ENCODE measurements around the gene C3orf52.

DNA sequence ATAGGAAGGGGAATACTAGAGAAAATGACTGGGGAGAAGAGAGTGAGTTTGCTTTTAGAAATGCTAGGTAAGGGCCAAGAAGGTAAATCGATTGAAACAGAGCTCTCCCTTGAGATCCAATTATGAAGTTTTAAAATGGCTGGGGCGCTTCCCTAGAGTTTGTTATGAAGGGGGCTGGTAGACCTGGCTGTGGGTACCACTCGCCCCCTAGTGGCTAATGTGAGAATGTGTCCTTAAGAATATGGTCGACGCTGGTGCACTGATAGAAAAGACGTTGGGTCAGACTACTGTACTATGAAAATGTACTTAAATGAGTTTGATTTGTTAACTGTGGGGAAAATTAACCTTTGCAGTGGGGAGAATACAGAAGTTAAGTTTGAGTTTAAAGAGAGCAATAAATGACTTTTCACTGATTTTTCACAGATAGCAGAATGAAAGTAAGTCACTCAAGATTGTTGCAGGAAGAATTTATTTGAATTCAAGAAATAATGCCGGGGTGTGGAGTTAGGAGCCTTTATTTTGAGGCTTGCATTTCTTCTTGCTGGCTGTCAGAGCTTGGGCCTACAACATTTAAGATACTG is 42.5 kb upstream of the C3orf52 start:
- TF ChIP-seq, protein P1, sequence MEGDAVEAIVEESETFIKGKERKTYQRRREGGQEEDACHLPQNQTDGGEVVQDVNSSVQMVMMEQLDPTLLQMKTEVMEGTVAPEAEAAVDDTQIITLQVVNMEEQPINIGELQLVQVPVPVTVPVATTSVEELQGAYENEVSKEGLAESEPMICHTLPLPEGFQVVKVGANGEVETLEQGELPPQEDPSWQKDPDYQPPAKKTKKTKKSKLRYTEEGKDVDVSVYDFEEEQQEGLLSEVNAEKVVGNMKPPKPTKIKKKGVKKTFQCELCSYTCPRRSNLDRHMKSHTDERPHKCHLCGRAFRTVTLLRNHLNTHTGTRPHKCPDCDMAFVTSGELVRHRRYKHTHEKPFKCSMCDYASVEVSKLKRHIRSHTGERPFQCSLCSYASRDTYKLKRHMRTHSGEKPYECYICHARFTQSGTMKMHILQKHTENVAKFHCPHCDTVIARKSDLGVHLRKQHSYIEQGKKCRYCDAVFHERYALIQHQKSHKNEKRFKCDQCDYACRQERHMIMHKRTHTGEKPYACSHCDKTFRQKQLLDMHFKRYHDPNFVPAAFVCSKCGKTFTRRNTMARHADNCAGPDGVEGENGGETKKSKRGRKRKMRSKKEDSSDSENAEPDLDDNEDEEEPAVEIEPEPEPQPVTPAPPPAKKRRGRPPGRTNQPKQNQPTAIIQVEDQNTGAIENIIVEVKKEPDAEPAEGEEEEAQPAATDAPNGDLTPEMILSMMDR (IDR thresholded peaks at IDR 0.05; ENCODE audit: borderline replicate concordance, extremely low read depth, low read length, poor library complexity, severe bottlenecking), result peak; percentile 90
- no peak for TF ChIP-seq EZH2 (IDR thresholded peaks at IDR 0.05; ENCODE audit: borderline replicate concordance, low read depth, low read length, severe bottlenecking)
